Measurements from ENCODE around the gene DPM1. TPM values are rescaled to one million over a fixed set of nuclear protein-coding genes. Genes with fewer than 3 reads are reported as not detected.
A peak's percentile ranks its signal among the peaks of the same experiment; 100 is the strongest.
"Not testable (repeated sequence)": the region's sequence is repeated elsewhere in the genome, so short reads cannot be mapped to it uniquely, and the experiment has no call there.

The DPM1 gene
- total and polyA plus RNA-seq, 8 donors, result 10.7 to 74.1 (median 50.3) TPM

GRCh38 chr20:50980071-50980681 lies 21.8 kb upstream of the DPM1 start:
- WGBS, 5 donors, result 46 to 65% (median 61%) methylated on average over 8 of the region's 8 CpGs
- no peak overlapping the region for H3K27ac ChIP-seq
- no peak overlapping the region for H3K4me3 ChIP-seq
- TF ChIP-seq POLR2AphosphoS5 (IDR thresholded peaks at IDR 0.05) (peak in 1 of 3 donors; percentile 58), POLR2A (IDR thresholded peaks at IDR 0.05) (no peak)
- DNase-seq, result no peak
- H3K36me3 ChIP-seq, result no peaks in the 10 kb centered on the region
- H3K4me1 ChIP-seq, result peaks cover 0 to 14% (median 13%) of the 10 kb centered on the region in 4 donors
- no peaks in the 10 kb centered on the region for H3K9me3 ChIP-seq
- H3K27me3 ChIP-seq, result peaks cover 0 to 80% (median 4%) of the 10 kb centered on the region in 3 donors
- intact Hi-C loops (cut with DNase I; ENCODE audit: low total_unique reads), result no loop called here

- H3K4me3 ChIP-seq; H3K36me3 ChIP-seq; intact Hi-C loops (cut with DNase I; ENCODE audit: low total_unique reads); DNase-seq; H3K27ac ChIP-seq; H3K9me3 ChIP-seq: not testable (repeated sequence)
- WGBS, 5 donors, result 86 to 95% (median 88%) methylated on average over 4 of the region's 4 CpGs
- Histone ChIP-seq H3K27me3 (peaks cover 0 to 67% (median 4%) of the 10 kb centered on the region in 3 donors), H3K4me1 (peaks cover 0 to 14% (median 13%) of the 10 kb centered on the region in 4 donors)
Measured at GRCh38 chr20:50978533-50978932, 20.2 kb upstream of the DPM1 start.

- Histone ChIP-seq H3K4me3 (no peak overlapping the region), H3K27me3 (peaks cover 0 to 62% (median 4%) of the 10 kb centered on the region in 3 donors), H3K36me3 (no peaks in the 10 kb centered on the region), H3K27ac (no peak overlapping the region), H3K9me3 (no peaks in the 10 kb centered on the region), H3K4me1 (peaks cover 0 to 14% (median 11%) of the 10 kb centered on the region in 4 donors)
- intact Hi-C loops (cut with DNase I; ENCODE audit: low total_unique reads), result no loop called here
- no peak for DNase-seq
- TF ChIP-seq CTCF (IDR thresholded peaks at IDR 0.05) (no peak), POLR2AphosphoS5 (IDR thresholded peaks at IDR 0.05) (no peak), EP300 (IDR thresholded peaks at IDR 0.05) (no peak), POLR2A (IDR thresholded peaks at IDR 0.05) (no peak)
- 47 to 54% (median 48%) methylated on average over 20 of the region's 20 CpGs for WGBS, 5 donors
Measured at GRCh38 chr20:50977066-50978021, 19.0 kb upstream of the DPM1 start.

DNA sequence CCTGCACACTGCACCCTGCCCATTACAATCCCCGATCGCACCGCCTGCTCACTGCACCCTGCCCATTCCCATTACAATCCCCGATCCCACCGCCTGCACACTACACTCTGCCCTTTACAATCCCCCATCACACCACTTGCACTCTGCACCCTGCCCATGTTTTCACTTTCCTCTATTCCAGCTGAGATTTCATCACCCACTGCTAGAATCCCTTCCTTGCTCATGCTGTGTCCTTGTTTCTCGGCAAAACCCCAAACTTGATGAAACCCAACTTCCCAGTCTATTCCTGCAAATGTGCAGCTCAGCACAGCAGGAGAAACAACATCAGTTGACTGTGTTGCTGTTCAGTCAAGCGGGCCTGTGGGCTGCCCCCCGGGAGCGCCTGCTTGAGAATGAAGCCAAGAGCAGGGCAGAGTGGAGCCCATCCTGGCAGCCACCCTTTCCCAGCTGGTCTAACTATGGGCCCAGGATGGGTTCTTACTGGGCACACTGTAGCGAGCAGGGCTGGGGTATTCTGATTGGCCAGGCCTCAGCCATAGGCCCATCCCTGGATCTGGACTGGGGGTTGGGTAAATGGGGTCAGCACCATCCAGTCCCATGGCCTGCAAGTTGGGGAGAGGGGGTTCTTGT lies 17.5 kb upstream of the DPM1 start:
- 85 to 94% (median 91%) methylated on average over 10 of the region's 10 CpGs for WGBS, 5 donors
- no peaks in the 10 kb centered on the region for H3K9me3 ChIP-seq
- no peaks in the 10 kb centered on the region for H3K4me1 ChIP-seq
- no peak overlapping the region for H3K27ac ChIP-seq
- intact Hi-C loops (cut with DNase I; ENCODE audit: low total_unique reads), result no loop called here
- no peaks in the 10 kb centered on the region for H3K36me3 ChIP-seq
- H3K27me3 ChIP-seq, result peaks cover 0 to 47% (median 0%) of the 10 kb centered on the region in 3 donors
- no peak overlapping the region for H3K4me3 ChIP-seq
- TF ChIP-seq POLR2A (IDR thresholded peaks at IDR 0.05) (no peak), EP300 (IDR thresholded peaks at IDR 0.05) (no peak), POLR2AphosphoS5 (IDR thresholded peaks at IDR 0.05) (no peak), CTCF (IDR thresholded peaks at IDR 0.05) (no peak)
- no peak for DNase-seq

- H3K9me3 ChIP-seq, result no peaks in the 10 kb centered on the region
- WGBS, 5 donors, result 66 to 78% (median 70%) methylated on average over 8 of the region's 8 CpGs
- intact Hi-C loops (cut with DNase I; ENCODE audit: low total_unique reads), result no loop called here
- H3K4me3 ChIP-seq, result no peak overlapping the region
- H3K4me1 ChIP-seq, result no peaks in the 10 kb centered on the region
- TF ChIP-seq POLR2AphosphoS5 (IDR thresholded peaks at IDR 0.05), result no peak
- TF ChIP-seq EP300 (IDR thresholded peaks at IDR 0.05), result no peak
- no peak for TF ChIP-seq CTCF (IDR thresholded peaks at IDR 0.05)
- TF ChIP-seq POLR2A (IDR thresholded peaks at IDR 0.05), result no peak
- no peaks in the 10 kb centered on the region for H3K36me3 ChIP-seq
- no peak for DNase-seq
- no peak overlapping the region for H3K27ac ChIP-seq
- no peaks in the 10 kb centered on the region for H3K27me3 ChIP-seq
Measured at GRCh38 chr20:50969912-50970311, 11.6 kb upstream of the DPM1 start.
